Superior temporal gyrus (tissue), 1 donor: Measurements from ENCODE around the gene MAJIN.

ENCODE experiments used
- DNase-seq: peaks from one replicate; pipeline ENCODE4 v3.0.0-alpha.2; 2016; ENCODE audit errors: extremely low spot score

The MAJIN gene

DNA sequence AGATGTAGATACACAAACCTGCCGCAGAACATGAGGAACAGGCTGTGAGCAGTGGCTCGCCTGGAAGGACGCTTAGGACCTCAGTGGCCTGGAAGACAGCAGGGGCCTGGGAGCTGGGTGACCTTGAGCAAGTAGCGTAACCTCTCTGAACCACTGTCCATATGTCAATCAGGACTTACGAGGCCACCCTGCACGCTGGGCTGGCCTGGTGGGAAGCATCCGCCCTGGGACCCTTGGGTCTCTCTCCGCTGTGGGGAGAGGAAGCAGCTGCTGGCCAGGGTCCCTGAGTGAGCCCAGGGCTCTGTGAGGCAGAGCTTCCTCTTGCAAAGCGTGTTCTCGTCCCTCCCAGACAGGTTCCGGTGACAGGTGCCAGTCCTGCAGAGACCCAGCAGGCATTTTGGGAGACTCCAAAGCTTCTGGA is 79.5 kb downstream of the MAJIN start:
- no peak for DNase-seq

DNA sequence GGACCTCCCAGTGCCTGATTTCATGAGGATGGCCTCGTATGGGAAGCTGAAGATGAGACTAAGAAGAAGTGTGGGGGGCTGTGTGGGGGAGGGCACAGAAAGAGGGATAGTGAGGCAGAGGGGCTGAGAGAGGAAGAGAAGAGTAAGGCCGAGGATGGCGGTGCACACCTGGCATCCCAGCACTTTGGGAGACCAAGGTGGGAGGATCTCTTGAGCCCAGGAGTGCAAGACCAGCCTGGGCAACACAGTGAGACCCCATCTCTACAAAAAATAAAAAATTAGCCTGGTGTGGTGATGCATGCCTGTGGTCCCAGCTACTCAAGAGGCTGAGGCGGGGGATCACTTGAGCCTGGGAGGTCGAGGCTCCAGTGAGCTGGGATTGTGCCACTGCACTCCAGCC is 80.0 kb downstream of the MAJIN start:
- DNase-seq: no peak

DNA sequence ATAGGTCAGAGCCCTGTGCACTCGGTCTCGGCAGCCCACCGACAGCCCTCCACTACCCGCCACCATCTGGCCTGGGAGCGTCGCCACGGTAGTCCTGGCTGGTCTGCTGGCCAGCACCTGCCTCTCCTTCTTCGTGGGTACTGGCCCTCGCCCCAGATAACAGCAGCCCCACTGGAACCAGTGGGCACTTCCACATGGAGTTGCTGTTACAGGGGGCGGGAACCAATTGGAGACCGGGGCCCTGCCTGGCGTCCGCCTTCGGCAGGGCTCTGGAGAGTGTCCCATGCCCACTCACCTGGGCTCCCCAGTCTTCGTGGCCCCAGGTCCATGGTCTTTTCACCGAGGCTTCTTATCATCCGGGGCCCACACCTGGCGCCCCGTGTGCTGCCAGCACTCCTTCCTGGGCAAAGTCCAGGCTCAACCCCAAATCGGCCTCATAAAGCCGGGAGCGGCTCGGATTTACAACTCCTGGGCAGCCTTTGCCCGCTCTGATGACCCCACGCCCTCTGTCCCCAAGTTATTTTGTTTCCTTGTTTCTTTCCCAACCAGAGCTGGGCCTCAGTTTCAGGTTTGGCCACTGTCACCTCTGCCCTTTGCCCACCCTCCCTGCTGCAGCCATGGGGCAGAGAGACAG is 80.6 kb downstream of the MAJIN start:
- DNase-seq: no peak

DNA sequence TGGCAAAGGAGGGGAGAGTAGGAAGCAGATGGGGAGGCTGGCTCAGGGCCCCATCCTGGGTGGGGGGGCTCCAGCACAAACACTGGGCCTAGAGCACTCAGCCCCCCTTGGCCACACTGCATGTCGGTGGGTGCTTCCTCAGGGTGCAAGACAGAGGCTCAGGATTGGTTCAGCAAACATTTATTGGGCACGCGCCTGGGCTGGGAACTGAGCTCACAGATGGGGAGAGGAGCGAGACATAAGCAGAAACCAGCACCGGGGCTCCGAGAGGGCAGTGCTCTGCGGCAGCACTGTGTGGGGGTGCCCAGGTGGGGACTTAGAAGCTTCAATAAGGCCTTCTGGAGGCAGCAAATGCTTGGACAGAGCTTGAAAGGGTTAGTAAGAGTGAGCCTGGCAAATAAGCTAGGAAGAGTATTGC is 81.4 kb downstream of the MAJIN start:
- no peak for DNase-seq

DNA sequence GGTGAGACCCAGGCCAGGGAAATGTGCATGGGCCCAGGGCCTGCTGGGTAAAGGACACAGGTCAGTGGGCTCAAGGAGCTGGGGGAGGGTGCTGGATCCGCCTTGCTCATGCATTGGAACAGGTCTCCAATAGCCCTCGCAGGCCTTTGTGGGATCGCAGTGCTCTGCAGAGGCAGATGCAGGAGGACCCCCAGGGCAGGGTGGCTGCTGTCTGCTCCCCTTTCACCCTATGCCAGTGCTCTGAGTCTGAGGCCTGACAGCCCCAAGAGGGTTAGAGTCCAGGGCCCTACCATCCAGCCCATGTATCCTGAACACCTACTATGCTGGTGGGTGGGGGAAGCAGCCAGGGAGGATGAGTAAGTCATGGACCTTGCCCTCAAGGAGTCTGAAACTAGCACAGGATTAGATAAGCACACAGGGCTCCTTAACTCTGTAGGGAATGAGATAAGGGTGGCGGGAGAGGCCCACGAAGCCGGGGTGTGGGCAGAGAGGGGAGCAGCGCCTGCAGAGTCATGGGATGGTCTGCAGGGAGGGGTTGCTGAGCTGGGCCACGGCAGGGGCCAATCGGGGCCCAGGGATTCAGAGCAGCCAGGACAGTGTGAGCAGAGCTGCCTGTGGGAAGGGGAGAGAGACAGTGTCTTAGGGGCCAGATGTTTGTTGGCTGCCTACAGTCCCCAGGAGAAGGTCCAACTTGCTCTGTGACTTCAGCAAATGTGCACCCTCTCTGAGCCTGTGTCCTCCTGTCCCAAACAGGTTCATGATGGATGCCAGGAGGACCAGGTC is 83.0 kb downstream of the MAJIN start:
- no peak for DNase-seq

DNA sequence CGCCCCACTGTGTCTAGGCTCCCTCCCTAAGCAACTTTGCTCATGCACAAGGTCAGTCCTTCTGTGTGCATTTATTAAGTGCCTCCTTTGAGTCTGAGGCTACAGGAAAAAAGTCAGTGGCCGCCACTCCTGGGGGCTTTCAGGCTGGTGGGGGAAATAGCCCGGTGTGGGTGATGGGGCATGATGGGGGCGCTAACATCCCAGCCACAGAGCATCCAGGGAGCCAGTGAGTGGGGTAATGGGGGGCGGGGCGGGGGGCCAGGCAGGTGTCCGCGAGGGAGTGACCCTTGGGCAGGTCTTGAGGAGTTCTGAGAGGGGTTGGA is 83.5 kb downstream of the MAJIN start:
- DNase-seq: no peak
